SW 1271 (cell line): ENCODE data around the gene JAGN1.
"Not testable (repeated sequence)": the region's sequence is repeated elsewhere in the genome, so short reads cannot be mapped to it uniquely, and the experiment has no call there.

Experiments
- DNase-seq, 2 experiments: peaks; one replicate each; lab custom pipeline; 2025; lab: John Stamatoyannopoulos, UW

JAGN1 gene

DNA sequence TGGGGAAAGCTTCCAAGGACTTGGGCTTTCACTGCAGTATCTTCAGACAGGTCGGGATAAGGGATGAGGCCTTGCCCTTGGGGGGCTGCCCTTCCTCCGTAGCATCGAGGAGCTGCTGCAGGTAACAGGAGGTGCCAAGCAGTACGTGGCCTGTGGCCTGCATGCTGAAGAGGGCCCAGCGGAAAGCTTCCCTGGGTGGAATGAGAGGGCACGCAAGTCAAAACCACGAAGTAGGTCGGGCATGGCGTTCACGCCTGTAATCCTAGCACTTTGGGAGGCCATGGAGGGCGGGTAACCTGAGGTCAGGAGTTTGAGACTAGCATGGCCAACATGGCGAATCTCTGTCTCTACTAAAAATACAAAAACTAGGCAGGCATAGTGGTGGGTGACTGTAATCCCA lies 23.3 kb upstream of the JAGN1 start:
- DNase-seq: no peak

DNA sequence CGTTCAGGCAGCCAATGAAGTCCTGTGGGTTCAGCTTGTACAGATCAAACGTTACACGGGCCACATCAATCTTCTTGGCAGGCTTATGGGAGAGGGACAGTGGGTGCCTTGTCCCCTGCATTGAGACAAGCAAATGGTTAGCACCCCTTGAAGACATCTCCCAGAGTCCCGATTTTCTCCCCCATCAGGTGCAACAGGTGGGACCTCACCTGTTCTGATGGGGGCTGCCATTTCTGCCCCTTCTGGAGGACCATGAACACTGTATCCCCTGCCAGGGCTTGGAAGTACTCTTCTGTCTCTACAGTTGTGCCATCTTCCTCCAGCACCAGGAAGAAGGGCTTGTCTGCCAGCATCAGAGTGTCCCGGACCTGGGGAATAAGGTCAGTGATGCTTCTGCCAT lies 20.5 kb upstream of the JAGN1 start:
- no peak for DNase-seq

GRCh38 chr3:9870978-9871377 lies 19.4 kb upstream of the JAGN1 start:
- DNase-seq: no peak

DNA sequence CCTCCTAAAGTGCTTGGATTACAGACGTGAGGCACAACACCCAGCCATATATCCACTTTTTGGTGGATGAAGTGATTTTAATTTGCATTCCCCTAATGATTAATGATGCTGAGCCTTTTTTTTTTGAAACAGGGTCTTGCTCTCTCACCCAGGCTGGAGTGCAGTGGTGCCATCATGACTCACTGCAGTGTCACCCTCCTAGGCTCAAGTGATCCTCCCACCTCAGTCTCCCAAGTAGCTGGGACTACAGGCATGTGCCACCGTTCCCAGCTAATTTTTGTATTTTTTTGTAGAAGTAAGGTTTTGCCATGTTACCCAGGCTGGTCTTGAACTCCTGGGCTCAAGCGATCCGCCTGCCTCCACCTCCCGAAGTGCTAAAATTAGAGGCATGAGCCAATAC lies 18.3 kb upstream of the JAGN1 start:
- DNase-seq: not testable (repeated sequence)

- no peak for DNase-seq
Measured at GRCh38 chr3:9875448-9875847, 15.0 kb upstream of the JAGN1 start.

- DNase-seq: not testable (repeated sequence)
Measured at GRCh38 chr3:9876255-9876654, 14.2 kb upstream of the JAGN1 start.

GRCh38 chr3:9876991-9877390 lies 13.4 kb upstream of the JAGN1 start:
- no peak for DNase-seq

DNA sequence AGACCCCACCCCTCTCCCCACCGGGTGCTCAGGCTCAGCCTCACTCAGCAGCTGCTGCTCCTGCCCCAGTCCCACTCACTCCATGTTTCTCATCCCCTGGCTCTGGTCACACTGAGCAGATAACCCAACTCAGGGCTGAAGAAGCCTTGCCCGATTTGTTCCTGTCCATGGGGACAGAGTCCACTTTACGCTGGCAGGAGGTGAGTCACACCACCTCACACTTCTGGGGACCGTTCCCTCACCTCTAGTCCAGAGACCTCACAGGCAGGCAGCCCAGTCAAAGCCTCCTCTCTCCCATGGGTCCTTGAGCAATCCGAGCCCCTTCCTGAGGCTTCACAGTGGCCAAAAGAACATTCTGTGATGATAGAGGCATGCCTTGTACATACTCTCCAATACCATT lies 11.7 kb upstream of the JAGN1 start:
- DNase-seq: no peak

GRCh38 chr3:9879830-9880549 lies 10.4 kb upstream of the JAGN1 start, which contains the start of gene CIDEC:
Gene CIDEC (minus strand): TSS chr3:9880253. CDS start chr3:9878486, 1,767 bp downstream.
- DNase-seq: no peak

DNA sequence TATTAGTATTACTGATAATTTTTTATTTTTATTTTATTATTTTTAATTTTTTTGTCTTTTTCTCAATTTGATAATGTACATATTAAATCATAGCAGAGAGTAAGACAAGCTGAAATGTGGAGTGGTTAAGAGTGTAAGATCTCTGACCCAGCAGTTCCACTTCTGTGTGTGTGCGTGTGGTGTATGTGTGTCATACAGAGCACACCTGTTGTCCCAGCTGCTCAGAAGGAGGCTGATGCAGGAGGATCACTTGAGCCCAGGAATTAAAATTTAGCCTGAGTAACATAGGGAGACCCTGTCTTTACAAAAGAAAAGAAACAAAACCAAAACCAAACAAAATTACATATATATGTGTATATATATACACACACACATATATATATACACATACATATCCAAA lies 9.0 kb upstream of the JAGN1 start:
- DNase-seq: no peak

GRCh38 chr3:9883706-9884554 lies 6.5 kb upstream of the JAGN1 start:
- no peak for DNase-seq

DNA sequence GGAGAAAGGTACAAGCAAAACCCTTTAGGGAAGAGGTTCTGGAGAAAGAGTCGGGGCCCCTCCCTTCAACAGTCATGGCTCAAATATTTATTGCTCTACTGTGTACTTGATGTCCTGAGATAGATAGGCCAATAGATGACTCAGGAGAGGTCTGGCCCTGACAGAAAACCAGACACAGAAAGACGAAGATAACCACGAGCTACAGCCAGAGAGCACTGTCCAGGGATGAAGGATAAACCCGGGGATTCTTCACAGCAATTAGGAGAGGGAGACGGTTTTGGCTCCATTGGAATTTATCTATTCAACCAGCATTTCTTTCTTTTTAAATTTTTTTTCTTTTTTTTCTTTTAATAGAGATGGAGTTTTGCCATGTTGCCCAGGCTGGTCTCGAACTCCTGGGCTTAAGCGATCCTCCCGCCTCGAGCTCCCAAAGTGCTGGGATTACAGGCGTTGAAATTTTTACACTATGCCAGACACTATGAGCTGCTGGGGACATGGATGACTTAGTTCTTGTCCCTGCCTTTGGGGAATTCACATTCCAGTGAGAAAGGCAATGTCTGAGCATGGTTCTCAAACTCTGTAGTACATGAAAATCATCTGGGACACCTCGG lies 5.8 kb upstream of the JAGN1 start:
- DNase-seq: peak; percentile 71 to 87

DNA sequence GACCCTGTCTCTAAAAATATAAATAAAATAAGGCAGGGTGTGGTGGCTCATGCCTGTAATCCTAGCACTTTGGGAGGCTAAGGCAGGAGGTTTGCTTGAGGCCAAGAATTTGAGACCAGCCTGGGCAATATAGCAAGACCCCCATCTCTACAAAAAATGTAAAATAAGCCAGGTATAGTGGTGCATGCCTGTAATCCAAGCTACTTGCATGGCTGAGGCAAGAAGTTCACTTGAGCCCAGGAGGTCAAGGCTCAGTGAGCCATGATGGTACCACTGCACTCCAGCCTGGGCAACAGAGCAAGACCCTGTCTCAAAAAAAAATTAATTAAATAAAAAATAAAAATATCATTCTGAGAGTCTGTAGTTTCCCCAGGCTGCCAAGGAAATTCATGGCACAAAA lies 4.1 kb upstream of the JAGN1 start:
- DNase-seq: no peak

DNA sequence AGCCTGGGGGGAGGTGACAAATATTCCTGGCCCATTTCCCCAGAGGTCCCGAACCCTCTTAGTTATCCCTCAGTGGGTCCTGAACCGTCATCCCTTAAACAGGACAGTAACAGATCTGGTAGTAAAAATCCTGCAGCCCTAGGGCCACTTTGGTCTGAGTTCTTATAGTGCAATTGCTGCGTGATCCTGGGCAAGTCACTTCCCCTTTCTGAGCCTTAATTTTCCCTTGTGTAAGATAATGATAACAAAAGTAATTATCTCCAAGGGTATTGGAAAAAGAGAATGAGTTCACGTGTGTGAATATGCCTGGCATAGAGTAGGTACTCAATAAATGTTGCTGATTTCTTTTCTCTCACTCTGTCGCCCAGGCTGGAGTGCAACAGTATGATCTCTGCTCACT lies 2.9 kb upstream of the JAGN1 start:
- DNase-seq: no peak

- DNase-seq: no peak
Measured at GRCh38 chr3:9888540-9888939, 1.9 kb upstream of the JAGN1 start.

GRCh38 chr3:9889405-9889804 lies 1.0 kb upstream of the JAGN1 start:
- no peak for DNase-seq

GRCh38 chr3:9891072-9891622 lies 737 bp downstream of the JAGN1 start:
- DNase-seq: no peak

- DNase-seq: no peak
Measured at GRCh38 chr3:9893739-9894138, 3.3 kb downstream of the JAGN1 start.

DNA sequence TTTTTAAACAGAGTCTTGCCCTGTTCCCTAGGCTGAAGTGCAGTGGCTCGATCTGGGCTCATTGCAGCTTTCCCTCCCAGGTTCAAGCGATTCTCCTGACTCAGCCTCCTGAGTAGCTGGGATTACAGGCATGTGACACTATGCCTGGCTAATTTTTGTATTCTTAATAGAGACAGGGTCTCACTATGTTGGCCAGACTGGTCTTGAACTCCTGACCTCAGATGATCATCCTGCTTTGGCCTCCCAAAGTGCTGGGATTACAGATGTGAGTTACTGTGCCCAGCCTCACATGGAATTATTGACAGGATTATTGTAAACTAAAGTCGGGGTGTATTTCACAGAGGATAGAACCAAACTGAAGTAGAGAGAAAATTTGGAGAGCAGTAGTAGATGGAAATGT lies 5.3 kb downstream of the JAGN1 start:
- not testable (repeated sequence) for DNase-seq

DNA sequence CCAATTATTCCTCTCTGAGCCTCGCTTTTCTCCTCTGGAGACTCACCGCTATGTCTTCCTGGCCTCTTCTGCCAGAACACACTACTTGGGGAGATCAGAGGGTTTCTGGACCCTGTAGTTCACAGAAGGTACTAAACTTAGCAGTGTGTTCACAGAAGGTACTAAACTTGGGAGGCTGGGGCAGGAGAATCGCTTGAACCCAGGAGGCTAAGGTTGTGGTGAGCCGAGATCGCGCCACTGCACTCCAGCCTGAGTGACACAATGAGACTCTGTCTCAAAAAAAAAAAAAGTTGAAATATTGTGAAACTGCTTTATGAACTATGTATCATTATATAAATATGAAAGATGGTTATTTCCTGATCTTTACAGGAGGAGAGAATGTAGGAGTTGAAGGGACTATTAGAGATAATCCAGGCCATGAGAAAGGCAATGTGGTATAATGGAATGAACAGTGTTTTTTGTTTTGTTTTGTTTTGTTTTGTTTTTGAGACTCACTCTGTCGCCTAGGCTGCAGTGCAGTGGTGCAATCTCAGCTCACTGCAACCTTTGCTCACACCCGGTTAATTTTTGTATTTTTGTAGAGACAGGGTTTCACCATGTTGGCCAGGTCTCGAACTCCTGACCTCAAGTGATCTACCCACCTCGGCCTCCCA lies 6.5 kb downstream of the JAGN1 start:
- DNase-seq: not testable (repeated sequence)

- DNase-seq: no peak
Measured at GRCh38 chr3:9897408-9898372, 7.3 kb downstream of the JAGN1 start.
